Erythroblast (primary cell): ENCODE measurements around the gene KIRREL3.

Source experiments
- GATA1 ChIP-seq: IDR thresholded peaks from 2 replicates; pipeline ENCODE4 v1.6.1; 2011; ENCODE audit warnings: low read depth, mild to moderate bottlenecking, control low read depth, low read length, moderate library complexity
- POLR2A ChIP-seq: IDR thresholded peaks from 2 replicates; pipeline ENCODE4 v1.6.1; 2011; ENCODE audit warnings: mild to moderate bottlenecking, low read length

DNA sequence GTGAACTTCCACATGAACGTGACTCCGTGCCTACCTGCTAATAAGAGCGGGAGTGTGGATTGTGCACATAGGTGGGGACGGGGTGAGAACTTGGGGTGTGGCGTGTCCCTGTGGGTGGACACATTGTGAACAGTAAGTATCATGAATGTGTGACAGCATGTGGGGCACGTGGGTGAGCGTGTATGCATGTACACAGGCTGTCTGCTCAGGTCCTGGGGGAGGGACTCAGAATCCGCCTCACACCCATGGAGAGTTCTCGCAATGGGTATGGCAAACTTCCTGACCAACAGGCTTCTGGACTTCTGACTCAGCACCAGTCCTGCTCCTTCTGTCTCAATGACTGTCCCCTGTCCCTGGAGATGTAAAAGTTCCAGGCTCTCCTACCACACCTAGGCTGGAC lies 422.1 kb downstream of the KIRREL3 start:
- TF ChIP-seq POLR2A, result no peak
- no peak for TF ChIP-seq GATA1
